Measurements from ENCODE around the gene CSF2RB.

The CSF2RB gene

DNA sequence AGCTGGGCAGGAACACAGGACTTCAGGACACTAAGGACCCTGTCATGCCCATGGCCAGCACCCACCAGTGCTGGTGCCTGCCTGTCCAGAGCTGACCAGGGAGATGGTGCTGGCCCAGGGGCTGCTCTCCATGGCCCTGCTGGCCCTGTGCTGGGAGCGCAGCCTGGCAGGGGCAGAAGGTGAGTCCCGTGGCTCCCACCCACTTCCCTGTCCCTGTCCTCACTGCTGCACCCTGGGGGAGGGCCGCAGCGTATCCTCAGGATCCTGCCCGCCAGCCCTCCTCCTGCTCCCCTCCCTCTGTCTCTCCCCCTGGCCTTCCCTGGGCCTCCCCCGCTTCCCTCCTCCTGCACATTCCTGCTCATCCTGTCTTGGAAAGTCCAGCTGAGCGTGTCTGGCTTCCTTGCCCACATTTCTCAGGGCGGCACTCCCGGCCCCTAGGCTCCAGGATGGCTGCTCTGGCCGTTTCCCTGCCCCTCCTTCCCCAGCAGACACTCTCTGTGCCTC lies 8.7 kb downstream of the CSF2RB start:
- no peak for DNase-seq

- DNase-seq, result no peak
Measured at GRCh38 chr22:36922711-36923110, 9.3 kb downstream of the CSF2RB start.

DNA sequence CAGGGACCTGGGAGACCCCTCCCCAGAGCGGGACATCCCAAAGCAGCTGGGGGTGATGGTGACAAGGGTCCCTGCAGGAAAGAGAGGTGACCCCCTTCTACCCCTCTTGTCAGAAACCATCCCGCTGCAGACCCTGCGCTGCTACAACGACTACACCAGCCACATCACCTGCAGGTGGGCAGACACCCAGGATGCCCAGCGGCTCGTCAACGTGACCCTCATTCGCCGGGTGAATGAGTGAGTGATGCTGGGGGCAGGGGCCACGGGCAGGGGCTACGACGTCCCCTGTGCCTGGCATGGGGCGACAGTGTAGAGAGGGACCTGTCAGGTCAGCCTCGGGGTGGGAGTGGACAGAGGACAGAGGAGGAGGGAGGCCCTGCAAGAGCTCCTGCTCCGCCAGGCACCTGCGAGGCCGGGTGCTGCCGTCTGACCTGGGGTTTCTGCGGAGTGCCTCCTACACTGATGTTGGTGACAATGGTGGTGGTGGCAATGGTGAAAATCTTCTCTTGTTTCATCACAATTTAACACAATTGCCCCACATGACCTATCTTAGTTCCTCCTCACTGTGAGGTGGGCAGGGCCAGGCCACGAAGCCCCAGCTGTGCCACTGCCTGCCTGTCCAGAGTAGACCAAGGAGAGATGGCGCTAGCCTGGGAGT lies 9.8 kb downstream of the CSF2RB start:
- DNase-seq, result no peak

DNA sequence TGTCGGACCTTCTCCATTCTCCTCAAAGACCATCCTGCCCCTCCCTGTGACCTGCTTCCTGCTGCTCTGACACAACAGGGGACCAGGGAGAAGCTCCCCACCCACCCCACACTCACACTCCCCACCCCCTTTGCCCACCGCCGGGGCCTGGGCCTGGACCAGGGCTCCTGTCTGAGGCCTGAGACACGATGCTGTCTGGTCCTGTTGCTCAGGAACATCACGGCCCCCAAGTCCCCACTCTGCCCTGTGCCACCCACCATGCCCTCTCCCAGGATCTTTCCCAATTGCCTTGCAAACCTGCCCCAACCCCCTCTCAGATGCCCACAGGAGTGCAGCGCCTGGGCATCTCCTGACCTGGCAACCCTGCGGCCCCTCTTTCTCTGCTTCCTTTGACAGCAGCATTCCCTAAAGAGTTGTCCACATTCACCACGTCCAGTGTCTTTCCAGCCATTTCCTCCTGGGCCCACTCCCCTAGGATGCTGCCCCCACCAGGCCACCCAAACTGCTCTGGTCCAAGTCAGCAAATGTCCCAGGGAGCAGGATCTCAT lies 10.8 kb downstream of the CSF2RB start:
- DNase-seq, result no peak

DNA sequence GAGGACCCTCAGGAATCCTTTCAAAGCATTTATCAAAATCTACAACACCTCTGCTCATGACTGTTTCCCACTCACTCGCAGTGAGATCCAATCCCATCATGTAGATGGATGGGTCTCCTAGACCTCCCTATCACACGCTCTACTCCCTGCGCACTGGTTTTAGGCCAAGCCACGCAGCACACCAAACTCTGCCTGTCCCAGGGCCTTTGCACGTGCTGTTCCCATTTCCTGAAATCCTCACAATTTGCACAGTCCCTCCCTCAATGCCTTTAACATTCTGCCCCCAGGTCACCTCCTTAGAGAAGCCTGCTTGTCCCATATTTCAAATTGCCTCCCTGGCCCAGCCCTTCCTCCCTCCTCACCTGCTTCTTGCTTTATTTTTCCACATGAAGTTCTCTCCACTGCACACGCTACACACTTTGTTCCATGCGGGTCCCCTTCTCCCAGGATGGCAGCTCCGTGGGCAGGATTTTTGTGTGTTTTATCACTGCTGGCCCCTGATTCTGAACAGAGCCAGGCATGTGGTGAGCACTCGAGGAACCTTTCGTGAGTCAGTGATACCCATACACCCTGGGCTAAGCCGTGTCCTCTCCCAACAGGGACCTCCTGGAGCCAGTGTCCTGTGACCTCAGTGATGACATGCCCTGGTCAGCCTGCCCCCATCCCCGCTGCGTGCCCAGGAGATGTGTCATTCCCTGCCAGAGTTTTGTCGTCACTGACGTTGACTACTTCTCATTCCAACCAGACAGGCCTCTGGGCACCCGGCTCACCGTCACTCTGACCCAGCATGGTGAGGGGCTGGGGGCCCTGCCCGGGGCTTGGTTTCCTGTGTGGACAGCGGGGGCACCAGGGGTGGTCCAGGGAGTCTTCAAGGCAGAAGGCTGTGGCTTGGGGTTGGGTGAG lies 12.2 kb downstream of the CSF2RB start:
- DNase-seq, result no peak

DNA sequence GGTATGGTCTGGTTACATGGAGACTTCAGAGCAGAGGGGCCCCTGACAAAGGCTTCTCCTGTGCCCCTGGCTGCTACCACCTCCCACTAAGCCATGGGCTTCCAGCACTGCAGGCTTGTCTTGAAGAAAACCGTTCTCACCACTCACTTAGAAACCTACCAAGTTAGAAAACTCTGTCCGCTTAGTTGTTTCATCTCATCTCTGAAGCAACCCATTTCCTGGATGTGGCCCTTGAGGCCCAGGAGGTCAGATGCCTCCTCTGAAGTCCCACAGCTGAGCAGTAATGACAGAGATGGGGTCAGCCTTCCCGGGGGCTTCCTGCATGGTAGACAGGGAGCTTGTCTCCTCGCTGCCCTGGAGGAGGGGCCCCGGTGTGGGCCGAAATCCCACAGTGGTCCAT lies 12.9 kb downstream of the CSF2RB start:
- no peak for DNase-seq

GRCh38 chr22:36926721-36927435 lies 13.4 kb downstream of the CSF2RB start:
- no peak for DNase-seq

DNA sequence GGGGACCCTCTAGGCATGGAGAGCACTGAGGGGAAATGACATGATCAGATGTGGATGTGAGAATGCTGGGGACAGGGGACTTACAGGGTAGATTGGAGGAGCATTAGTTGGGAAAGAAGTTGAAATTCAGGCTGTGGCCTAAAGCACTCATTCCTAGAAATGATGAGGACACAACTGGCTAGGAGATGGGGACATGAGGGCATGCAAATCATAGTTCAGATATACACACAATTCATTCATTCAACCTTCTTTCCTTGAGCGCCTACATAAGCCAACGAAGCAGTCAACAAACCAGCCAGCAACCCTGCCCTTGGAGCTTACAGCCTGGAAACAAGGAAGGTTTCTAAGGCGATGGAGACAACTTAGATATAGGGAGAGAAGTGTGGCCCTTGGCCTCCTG lies 14.2 kb downstream of the CSF2RB start:
- DNase-seq, result no peak

GRCh38 chr22:36928196-36928595 lies 14.8 kb downstream of the CSF2RB start:
- DNase-seq, result no peak

DNA sequence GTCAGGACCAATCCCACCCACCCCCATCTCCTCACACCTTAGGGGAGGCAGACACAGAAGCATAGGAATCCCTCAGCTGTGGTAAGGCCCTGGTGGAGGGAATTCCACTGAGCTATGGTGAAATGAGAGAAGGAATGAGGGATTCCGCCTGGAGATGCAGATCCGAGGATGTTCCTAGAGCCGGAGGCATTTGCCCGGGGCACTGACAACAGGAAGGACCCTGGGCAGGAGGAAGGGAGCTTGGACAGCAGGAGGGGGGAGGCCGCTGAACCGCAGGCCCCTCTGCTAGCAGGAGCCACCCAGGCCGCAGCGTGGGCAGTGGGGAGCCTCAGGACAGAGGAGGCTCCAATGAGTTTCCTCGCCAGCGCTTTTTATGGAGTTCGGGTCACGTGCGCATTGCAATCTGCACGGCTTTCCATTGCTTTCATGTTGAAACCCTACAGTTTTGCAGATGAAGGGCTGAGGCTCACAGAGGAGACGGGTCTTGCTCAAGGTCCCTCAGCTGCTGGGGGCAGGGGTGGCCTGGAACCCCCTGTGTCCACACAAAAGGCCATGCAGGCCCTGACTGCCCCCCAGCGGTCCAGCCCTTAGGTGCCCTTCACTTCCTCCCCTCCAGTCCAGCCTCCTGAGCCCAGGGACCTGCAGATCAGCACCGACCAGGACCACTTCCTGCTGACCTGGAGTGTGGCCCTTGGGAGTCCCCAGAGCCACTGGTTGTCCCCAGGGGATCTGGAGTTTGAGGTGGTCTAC lies 15.5 kb downstream of the CSF2RB start:
- no peak for DNase-seq

GRCh38 chr22:36929621-36930020 lies 16.2 kb downstream of the CSF2RB start:
- no peak for DNase-seq

DNA sequence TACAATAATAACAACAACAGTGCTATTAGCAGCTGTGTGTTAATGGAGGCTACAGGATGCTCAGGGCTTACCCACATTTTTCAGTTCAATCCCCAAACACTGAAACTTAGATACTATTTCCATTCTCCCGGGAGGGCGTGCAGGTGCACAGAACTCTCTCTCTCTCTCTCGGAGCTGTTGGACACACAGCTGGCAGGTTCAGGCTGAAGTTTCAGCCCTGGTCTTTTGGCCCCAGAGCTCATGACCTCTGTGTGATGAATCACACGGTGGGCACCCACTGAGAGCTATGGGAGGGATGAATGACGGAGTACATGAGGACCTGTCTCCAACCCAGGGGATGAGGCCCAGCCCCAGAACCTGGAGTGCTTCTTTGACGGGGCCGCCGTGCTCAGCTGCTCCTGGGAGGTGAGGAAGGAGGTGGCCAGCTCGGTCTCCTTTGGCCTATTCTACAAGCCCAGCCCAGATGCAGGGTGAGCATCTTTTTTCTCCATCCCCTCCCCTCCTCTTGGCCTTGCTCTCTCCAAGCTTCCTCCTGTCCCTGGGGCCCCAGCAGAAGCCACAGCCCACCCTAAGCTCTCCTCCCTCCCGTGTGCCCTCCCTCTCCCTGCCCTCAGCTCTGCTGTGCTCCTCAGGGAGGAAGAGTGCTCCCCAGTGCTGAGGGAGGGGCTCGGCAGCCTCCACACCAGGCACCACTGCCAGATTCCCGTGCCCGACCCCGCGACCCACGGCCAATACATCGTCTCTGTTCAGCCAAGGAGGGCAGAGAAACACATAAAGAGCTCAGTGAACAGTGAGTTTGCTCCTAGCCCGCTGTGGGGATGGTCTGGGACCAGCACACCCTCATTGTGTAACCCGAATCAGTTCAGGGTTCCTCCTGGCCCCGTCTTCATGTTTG lies 16.9 kb downstream of the CSF2RB start:
- no peak for DNase-seq

DNA sequence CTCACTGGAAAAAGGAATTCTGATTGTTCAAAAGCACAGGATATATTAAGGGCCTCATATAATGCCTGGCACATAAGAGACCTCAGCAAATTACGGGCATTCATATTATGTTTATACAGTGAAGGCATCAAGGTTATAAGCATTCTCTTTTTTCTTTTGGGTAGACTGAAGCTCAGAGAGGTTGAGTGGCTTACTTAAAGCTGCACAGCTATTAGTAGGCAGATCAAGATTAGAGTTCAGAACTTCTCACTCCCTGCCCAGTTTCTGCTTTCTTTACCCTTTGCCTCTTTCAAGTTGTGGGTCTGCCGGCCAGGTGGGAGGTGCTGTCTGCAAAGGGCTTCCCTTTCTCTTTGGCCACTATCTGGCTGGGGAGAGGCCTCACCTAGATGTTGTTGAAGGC lies 18.0 kb downstream of the CSF2RB start:
- DNase-seq, result no peak

DNA sequence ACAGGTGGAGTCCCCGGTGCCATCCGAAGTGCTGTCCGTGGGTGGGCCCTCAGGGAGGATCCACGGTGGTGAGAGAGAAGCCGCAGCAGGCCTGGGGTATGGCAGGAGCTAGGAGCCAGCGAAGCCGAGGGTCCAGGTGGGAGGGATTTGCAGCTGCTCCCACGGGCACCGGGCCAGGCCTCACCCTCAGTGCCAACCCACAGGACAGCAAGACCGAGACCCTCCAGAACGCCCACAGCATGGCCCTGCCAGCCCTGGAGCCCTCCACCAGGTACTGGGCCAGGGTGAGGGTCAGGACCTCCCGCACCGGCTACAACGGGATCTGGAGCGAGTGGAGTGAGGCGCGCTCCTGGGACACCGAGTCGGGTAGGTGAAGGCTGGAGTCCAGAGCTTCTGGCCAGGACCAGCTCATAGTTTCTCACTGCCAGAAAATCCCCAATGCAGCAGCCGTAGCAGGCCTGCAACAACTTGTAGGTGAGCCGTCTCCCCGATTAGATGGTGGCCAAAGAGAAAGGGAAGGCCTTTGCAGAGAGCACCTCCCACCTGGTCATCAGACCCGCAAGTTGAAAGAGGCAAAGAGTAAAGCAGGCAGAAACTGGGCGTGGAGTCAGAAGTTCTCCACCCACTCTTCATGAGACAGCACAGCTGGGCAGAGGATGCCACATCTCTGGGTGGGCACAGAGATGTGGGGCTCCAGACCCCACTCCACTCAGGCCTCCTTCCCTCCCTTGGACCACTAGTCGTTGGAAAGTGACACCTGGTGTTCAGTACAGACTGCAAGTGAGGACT lies 20.4 kb downstream of the CSF2RB start:
- no peak for DNase-seq

GRCh38 chr22:36934418-36935312 lies 21.2 kb downstream of the CSF2RB start:
- no peak for DNase-seq

- no peak for DNase-seq
Measured at GRCh38 chr22:36935313-36935610, 21.8 kb downstream of the CSF2RB start.

DNA sequence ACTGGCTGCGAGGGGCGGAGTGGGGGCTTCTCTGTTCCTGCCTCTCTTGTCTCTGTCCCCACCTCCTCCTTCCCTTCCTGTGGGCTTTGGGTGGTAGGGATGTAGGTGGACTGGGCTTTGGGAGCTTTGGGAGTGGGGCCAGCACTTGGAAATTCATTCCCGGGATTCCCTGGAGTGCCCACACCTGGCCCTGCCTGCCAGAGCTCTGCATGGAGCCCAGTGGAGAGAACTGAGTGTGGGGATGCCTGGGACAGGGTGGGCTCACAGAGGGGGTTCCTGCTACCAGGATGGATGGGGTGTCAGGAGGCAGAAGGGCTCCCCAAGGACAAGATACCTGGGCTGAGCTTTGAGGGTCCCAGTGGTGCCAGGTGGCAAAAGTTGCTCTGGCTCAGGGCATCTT lies 22.3 kb downstream of the CSF2RB start:
- DNase-seq, result no peak

- no peak for DNase-seq
Measured at GRCh38 chr22:36936362-36937116, 23.1 kb downstream of the CSF2RB start.
